ENCODE data around the gene CNGA4.
"Not testable (repeated sequence)": the region's sequence is repeated elsewhere in the genome, so short reads cannot be mapped to it uniquely, and the experiment has no call there.

Gene CNGA4

GRCh38 chr11:6225896-6226295 is 13.0 kb upstream of the CNGA4 start:
- DNase-seq (ENCODE audit: low read depth), result no peak

DNA sequence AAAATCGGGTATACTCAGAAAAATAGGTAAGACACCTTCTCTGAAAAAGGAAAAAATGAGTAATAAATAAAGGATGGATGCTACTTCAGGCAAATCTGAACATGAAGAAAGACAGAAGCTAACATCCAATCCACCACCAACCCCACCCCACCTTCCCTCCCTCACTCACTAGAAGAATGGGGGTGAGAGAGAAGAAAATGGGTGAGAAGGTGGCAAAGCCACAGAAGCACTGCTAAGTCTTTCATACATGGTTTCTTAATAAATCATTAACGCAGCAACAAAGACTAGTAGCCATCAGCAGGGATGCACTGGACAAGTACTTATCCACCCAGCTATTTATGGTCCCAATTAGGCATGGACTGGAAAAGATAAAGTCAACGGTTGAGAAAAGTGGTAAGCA is 10.4 kb upstream of the CNGA4 start:
- DNase-seq (ENCODE audit: low read depth), result no peak

DNA sequence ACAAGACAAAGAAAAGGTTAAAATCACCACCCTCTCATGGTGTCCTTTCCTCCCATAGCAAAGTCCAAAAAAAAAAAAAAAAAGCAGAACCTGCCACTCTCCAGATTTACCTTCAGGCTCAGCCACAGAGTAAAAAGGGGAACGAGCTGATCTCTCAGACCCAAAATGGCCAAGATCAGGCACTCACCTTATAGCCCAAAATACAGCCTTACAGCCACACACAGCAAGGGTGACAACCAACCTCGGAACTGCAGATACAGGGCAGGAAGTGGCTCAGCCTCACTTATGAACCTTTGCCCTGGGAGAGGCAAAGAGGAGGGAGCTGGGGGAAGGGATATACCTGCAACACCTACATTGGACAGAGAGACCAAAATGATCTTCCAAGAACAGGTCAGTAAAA is 9.0 kb upstream of the CNGA4 start:
- no peak for DNase-seq (ENCODE audit: low read depth)

DNA sequence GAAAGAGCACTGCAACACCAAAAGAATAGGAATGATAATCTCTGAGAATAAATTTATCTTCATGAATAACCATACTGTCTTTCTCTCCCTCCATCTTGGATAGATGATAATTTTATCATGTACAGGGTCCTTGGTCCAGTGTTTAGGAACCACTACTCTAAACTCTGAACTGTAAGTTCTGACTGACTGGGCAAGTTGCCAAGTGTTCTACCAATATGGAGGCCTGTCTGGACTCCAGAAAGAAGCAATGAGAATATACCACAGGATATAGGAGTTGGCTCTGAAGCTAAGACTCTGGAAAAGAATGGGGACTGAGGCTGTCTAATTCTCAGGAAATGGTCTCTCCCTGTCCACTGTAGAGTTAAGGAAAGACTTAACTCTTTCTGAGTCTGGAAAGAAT is 6.0 kb upstream of the CNGA4 start:
- DNase-seq (ENCODE audit: low read depth), result no peak

DNA sequence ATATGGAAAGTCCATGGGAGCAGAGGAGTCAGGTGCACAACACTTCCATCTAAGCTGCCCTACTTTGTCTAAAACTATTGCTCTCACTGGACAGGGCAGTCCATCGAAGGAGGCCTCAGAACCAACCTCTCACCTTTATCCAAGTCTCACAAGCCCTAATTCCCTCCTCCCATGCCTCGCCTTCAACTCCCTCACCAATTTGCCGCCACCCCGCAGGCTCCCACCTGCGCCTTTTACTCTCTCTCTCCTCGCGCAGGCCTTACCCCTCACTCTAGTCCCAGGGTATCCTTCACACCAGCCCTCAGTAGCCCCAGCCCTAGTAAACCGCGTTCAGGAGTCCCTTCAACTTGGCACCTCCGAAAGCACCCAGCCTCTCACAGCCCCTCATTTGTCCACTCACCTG is 4.9 kb upstream of the CNGA4 start:
- DNase-seq (ENCODE audit: low read depth), result no peak

- DNase-seq (ENCODE audit: low read depth), result peak; percentile 100
Observed at GRCh38 chr11:6234387-6235107, 4.3 kb upstream of the CNGA4 start, which contains the start of gene FHIP1B. TSS of gene FHIP1B (minus strand) at chr11:6234636. CDS start at chr11:6224516, 10,120 bp downstream.

DNA sequence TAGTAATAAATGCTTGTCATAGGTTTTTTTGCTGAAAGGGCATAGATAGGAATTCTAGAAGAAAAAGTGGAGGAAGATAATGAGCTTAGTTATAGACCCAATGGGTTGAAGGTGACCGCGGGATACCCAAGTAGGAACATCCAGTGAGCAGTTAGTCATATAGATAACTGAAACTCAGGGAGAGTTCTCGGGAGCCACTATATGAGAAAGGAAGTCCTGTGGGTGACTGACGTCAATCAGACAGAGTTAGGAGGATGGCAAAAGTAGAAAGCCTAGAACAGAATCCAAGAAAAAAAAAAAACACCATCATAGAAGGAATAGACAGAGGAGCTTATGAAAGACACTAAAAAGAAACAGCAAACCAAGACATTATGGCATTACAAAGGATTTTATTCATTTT is 1.6 kb upstream of the CNGA4 start:
- DNase-seq (ENCODE audit: low read depth), result no peak

DNA sequence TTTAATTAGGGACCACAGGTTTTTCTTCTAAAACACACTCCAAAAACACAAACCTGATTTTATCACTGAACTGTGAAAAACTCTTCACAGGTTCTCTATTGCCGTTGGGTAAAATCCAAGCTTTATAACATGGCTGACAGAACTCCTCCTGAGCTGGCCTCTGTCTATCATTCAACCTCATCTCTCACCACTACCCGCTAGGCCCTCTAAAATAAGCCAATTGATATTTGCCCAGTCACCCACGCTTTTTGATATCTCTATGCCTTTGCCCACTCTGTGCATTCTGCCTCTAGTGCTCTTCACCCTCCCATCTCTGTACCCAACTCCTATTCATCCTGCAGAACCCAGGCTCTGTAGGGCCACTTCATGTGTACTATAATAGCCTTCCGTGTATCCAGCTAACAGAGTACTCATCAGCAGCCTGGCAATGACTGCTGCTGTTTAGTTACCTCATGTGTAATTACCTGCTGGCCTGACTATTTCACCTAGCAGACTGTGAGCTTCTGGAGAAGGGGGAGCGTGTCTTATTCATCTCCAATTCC is 1.1 kb upstream of the CNGA4 start:
- DNase-seq (ENCODE audit: low read depth), result no peak

- no peak for DNase-seq (ENCODE audit: low read depth)
Observed at GRCh38 chr11:6240139-6240538, 1.2 kb downstream of the CNGA4 start.

GRCh38 chr11:6240781-6241180 is 1.9 kb downstream of the CNGA4 start:
- no peak for DNase-seq (ENCODE audit: low read depth)

DNA sequence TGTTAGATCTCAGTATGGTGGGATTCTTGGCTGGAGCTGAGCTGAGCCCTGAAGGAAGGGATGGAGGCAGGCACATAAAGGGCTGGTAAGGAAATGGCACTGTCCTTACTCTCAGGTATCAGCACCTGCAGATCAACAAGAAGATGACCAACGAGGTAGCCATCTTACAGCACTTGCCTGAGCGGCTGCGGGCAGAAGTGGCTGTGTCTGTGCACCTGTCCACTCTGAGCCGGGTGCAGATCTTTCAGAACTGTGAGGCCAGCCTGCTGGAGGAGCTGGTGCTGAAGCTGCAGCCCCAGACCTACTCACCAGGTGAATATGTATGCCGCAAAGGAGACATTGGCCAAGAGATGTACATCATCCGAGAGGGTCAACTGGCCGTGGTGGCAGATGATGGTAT is 2.4 kb downstream of the CNGA4 start:
- no peak for DNase-seq (ENCODE audit: low read depth)

DNA sequence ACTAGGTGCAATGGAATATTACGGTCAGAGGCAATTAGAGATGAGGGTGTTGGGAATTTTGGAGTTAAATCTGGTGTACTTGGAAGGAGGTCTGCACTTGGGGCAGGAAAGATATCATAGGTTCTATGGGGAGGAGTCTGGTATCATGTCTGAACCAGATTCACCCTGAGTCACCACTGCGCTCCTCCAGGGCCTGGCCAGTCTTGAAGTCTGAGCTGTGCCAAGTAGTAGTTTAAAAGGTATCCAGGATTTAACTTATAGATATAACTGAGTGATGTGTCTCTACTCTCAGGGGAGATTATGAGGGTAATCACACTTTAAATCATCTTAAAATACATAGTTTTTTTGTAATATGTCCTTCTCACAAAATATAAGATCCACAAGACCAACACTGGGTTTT is 6.6 kb downstream of the CNGA4 start:
- no peak for DNase-seq (ENCODE audit: low read depth)

GRCh38 chr11:6248248-6248647 is 9.4 kb downstream of the CNGA4 start:
- peak; percentile 74 for DNase-seq (ENCODE audit: low read depth)

GRCh38 chr11:6248897-6249296 is 10.0 kb downstream of the CNGA4 start:
- not testable (repeated sequence) for DNase-seq (ENCODE audit: low read depth)

DNA sequence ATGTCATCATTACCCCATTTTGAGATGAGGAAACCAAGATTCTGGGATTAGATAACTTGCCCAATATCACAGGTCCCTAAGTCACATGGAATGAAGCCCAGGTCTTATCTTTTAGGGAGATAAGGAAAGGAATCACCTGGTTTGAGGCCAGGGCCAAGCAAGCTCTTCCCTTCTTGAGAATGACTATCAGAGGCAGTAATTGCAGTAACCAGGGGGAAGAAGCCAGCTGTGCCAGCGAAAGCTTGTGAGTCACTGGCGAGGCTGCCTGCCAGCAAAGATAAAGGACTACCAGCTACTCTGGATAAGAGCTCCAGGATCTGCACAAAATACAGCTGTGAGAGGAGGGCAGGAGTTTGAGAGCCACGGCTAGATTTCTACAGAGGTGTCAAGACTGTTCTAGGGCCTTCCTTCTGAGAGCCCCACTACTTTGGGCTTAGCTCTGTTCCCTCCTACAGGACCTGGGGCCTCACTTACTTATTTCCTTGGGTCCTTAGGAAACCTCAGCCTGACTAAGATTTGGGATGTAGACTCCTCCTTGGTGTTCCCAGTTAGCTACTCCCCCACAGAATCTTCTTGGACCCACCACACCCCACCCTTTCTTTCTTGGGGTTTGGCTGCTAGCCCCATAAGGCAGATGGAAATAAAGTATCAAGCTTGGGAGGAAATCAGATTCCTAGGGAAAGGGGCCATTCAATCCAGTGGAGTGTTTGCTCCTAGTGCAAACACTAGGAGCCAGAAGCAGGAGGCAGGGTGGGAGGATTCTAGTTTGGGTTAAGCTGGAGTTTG is 11.1 kb downstream of the CNGA4 start:
- peak; percentile 78 for DNase-seq (ENCODE audit: low read depth)

GRCh38 chr11:6251120-6251733 is 12.3 kb downstream of the CNGA4 start:
- peak; percentile 49 for DNase-seq (ENCODE audit: low read depth)

- no peak for DNase-seq (ENCODE audit: low read depth)
Observed at GRCh38 chr11:6251990-6252473, 13.1 kb downstream of the CNGA4 start.

DNA sequence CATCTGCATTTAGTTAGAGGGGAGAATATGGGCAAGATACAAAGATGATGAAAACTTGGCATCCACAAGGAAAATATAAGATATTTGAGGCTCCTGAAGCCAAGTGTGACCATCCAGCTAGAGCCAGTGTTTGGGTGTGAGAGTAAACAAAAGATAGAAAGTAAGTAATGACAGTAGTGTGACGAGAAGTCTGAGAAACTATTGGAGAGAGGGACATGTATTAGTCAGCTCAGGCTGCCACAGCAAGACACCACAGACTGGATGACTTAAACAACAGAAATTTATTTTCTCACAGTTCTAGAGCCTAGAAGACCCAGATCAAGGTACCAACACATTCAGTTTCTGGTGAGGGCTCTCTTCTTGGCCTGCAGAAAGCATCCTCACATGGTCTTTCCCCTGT is 14.3 kb downstream of the CNGA4 start:
- no peak for DNase-seq (ENCODE audit: low read depth)

- DNase-seq (ENCODE audit: low read depth), result no peak
Observed at GRCh38 chr11:6258141-6258540, 19.3 kb downstream of the CNGA4 start.

GRCh38 chr11:6258571-6259081 is 19.7 kb downstream of the CNGA4 start:
- no peak for DNase-seq (ENCODE audit: low read depth)

DNA sequence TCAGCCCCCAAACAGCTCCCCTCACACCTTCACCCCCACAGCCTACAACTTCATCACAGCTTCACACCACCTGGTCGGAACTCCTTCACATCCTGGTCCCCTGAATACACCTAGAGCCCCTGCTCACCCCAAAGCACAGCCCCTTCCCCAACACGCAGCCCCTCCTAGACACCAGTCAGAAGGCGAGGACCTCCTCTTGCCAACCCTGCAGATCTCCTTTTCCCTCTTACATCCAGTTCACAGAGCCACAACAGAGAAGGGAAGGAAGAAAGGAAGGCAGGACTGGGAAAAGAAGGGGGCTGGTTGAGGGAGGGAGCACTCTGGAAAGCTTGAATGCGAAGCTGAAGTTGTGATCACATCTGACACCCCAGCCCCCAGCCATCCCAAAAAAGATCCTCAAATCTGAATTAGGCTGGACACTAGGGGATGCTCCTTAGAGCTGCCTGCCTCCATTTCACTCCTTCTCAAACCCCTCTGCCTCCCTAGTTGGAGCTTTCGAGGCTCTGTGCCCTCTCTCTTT is 21.4 kb downstream of the CNGA4 start:
- DNase-seq (ENCODE audit: low read depth), result no peak

DNA sequence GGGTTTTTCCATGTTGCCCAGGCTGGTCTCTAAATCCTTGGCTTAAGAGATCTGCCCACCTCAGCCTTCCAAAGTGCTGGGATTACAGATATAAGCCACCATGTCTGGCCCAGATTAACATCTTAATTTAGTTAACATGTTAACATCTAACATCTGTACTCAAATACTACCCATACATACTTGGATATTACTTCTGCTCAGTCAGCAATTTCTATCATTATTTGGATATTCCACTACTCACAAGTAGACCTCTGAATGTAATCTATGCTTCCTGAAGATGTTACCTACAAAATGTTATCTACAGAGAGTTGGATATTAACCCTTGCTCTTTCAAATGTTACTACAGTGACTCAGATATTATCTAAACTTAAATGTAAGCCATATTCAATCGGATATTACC is 24.8 kb downstream of the CNGA4 start:
- no peak for DNase-seq (ENCODE audit: low read depth)
